ENCODE data around the gene SETDB2.

DNA sequence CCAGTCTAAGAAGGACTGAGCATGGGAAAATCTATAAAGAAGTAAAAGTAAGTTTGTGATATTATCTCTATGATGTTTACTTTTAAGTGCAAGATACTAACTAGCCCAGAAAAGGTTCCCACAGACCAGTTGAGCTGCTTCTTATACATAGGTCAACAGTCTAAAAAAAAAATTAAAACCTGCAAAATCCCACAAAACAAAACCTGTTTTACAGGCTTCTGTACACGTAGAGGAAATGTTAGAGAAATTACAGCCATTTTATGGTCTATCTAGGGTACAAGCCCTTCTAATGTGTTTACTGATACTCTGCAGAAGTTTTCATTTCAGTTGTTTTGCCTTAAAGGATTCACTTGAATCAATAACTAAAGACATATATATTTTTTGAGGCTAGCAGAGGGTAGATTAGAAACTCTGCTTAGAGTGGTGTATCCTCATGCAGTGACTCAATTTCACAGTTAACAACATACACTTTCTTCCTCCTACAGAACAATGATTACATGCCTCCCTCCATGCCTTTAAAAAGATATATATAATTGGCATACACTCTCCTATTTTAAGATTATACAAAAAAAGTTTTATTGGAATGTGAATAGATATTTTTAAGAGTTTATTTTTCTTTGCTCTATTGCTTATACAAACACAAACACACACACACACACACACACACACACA is 44.1 kb upstream of the SETDB2 start:
- no peak for TF ChIP-seq POLR2A (IDR thresholded peaks at IDR 0.05; ENCODE audit: low read depth, low read length)
- no peak for TF ChIP-seq PAX5 (IDR thresholded peaks at IDR 0.05; ENCODE audit: insufficient read depth, low read length, severe bottlenecking)

All from GM12891 (cell line).